ENCODE data around the gene TIMM10B. TPM values are rescaled to one million over a fixed set of nuclear protein-coding genes. Genes with fewer than 3 reads are reported as not detected.
A peak's percentile ranks its signal among the peaks of the same experiment; 100 is the strongest.

Gene TIMM10B
- total RNA-seq, 1 donor from 2014 or later: 37.2 TPM

DNA sequence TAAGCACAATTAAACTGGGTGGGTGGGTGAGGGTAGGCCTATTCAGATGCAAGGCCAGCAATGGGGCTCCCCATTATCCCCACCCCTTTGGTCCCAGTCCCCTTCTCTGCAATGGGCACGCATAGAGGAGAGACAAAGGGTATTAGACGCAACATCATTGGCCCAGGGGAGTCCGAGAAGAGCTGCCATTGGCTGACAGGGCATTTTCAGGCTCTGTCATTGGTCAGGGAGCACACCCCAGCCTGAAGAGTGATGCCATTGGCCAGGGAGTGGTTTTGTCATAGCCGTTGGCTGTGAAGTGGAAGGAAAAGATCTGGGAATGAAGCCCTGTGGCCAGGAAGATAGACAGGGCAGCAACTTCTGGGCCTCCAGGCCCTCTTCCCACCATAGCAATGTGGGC is 4.7 kb upstream of the TIMM10B start:
- H3K4me2 ChIP-seq: no peak overlapping the region
- no peaks in the 10 kb centered on the region for H4K20me1 ChIP-seq (ENCODE audit: low read depth)
- Mint-ChIP-seq H3K4me3 (no peak overlapping the region), H3K4me1 (peaks cover 37% of the 10 kb centered on the region), H3K27ac (no peak overlapping the region), H3K36me3 (peaks cover 17% of the 10 kb centered on the region), H3K9me3 (no peaks in the 10 kb centered on the region), H3K27me3 (ENCODE audit: insufficient read depth, low read depth) (peaks cover 6% of the 10 kb centered on the region)
- no peaks in the 10 kb centered on the region for H3K9me3 ChIP-seq (ENCODE audit: low read depth)
- TF ChIP-seq EZH2 (IDR thresholded peaks at IDR 0.05) (no peak), EZH2phosphoT487 (IDR thresholded peaks at IDR 0.05) (no peak)
- TF ChIP-seq, protein P1, sequence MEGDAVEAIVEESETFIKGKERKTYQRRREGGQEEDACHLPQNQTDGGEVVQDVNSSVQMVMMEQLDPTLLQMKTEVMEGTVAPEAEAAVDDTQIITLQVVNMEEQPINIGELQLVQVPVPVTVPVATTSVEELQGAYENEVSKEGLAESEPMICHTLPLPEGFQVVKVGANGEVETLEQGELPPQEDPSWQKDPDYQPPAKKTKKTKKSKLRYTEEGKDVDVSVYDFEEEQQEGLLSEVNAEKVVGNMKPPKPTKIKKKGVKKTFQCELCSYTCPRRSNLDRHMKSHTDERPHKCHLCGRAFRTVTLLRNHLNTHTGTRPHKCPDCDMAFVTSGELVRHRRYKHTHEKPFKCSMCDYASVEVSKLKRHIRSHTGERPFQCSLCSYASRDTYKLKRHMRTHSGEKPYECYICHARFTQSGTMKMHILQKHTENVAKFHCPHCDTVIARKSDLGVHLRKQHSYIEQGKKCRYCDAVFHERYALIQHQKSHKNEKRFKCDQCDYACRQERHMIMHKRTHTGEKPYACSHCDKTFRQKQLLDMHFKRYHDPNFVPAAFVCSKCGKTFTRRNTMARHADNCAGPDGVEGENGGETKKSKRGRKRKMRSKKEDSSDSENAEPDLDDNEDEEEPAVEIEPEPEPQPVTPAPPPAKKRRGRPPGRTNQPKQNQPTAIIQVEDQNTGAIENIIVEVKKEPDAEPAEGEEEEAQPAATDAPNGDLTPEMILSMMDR (IDR thresholded peaks at IDR 0.05): no peak
- peaks cover 12% of the 10 kb centered on the region for H3K4me1 ChIP-seq
- no peak for DNase-seq (ENCODE audit: low spot score)
- no peak overlapping the region for H3K4me3 ChIP-seq
- no peak overlapping the region for H3K9ac ChIP-seq
- H2AFZ ChIP-seq (replicated peaks): no peak overlapping the region
- no peaks in the 10 kb centered on the region for H3K27me3 ChIP-seq
- peaks cover 27% of the 10 kb centered on the region for H3K79me2 ChIP-seq (ENCODE audit: low read depth)
- peaks cover 33% of the 10 kb centered on the region for H3F3A ChIP-seq (ENCODE audit: low read depth)
- no peaks in the 10 kb centered on the region for H3K36me3 ChIP-seq
- H3K27ac ChIP-seq: no peak overlapping the region

DNA sequence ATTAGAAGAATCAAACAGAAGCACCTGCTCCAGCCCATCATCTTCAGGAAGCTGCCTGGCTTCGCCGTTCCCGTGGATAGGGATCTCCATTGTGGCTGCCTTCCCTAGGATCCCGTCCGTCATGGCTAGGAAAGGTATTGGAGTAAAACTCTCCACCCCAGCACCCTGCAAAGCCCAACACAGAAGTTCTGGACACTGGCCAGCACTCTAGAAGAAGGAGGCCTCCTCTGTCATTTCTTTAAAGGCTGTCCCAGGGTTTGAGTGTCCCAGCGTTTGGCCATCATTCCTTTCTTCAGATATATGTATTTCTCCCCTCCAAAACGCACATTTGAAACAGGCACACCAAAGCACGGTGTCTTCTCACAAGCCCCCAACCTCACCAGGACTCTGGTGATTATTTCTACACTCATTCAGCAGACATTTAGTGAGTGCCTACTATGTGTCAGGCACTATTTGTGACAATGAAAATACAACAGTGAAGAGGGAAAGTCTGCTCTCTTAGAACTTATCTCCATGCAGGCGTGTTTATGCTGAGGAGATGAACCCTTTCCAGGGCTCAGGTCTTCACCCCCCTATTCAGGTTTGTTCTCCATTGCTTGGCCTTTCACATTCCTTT is 894 bp upstream of the TIMM10B start:
- H3K27ac Mint-ChIP-seq: peak overlapping the region; percentile 35
- peak overlapping the region; percentile 95 for H3K4me3 Mint-ChIP-seq
- TF ChIP-seq EZH2 (IDR thresholded peaks at IDR 0.05): no peak
- TF ChIP-seq, protein P1 (IDR thresholded peaks at IDR 0.05): no peak
- Histone ChIP-seq H3K4me3 (peak overlapping the region; percentile 83), H3K4me1 (peaks cover 11% of the 10 kb centered on the region), H3K9me3 (ENCODE audit: low read depth) (no peaks in the 10 kb centered on the region), H4K20me1 (ENCODE audit: low read depth) (peaks cover 13% of the 10 kb centered on the region), H2AFZ (replicated peaks) (no peak overlapping the region), H3K27ac (no peak overlapping the region), H3F3A (ENCODE audit: low read depth) (peaks cover 9% of the 10 kb centered on the region), H3K36me3 (no peaks in the 10 kb centered on the region), H3K9ac (peak overlapping the region; percentile 93), H3K27me3 (no peaks in the 10 kb centered on the region), H3K79me2 (ENCODE audit: low read depth) (peaks cover 43% of the 10 kb centered on the region), H3K4me2 (peak overlapping the region; percentile 91)
- H3K9me3 Mint-ChIP-seq: no peaks in the 10 kb centered on the region
- H3K27me3 Mint-ChIP-seq (ENCODE audit: insufficient read depth, low read depth): peaks cover 2% of the 10 kb centered on the region
- no peak for DNase-seq (ENCODE audit: low spot score)
- H3K4me1 Mint-ChIP-seq: peaks cover 32% of the 10 kb centered on the region
- peaks cover 22% of the 10 kb centered on the region for H3K36me3 Mint-ChIP-seq

DNA sequence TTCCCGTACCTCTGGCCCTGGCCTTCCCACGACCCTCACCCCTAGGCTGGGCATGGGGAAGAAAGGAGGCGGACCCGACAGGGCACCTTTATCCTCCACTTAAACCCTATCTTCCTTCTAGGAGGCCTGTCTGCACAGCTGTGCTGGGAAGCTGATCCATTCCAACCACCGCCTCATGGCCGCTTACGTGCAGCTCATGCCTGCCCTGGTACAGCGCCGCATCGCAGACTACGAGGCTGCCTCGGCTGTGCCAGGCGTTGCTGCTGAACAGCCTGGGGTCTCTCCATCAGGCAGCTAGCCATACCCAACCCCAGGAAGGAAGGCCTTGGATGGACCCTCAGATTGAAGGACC is 599 bp downstream of the TIMM10B start:
- Histone ChIP-seq H3K27ac (peak overlapping the region; percentile 87), H3K79me2 (ENCODE audit: low read depth) (peaks cover 43% of the 10 kb centered on the region), H3K4me3 (peak overlapping the region; percentile 83), H2AFZ (replicated peaks) (no peak overlapping the region), H4K20me1 (ENCODE audit: low read depth) (peaks cover 13% of the 10 kb centered on the region), H3K27me3 (no peaks in the 10 kb centered on the region), H3K9ac (peak overlapping the region; percentile 91), H3K4me1 (peaks cover 11% of the 10 kb centered on the region), H3K36me3 (no peaks in the 10 kb centered on the region), H3K4me2 (peak overlapping the region; percentile 91), H3K9me3 (ENCODE audit: low read depth) (no peaks in the 10 kb centered on the region), H3F3A (ENCODE audit: low read depth) (no peaks in the 10 kb centered on the region)
- no peaks in the 10 kb centered on the region for H3K27me3 Mint-ChIP-seq (ENCODE audit: insufficient read depth, low read depth)
- peak overlapping the region; percentile 95 for H3K4me3 Mint-ChIP-seq
- TF ChIP-seq EZH2 (IDR thresholded peaks at IDR 0.05) (no peak), EZH2phosphoT487 (IDR thresholded peaks at IDR 0.05) (no peak)
- TF ChIP-seq, protein P1 (IDR thresholded peaks at IDR 0.05): no peak
- H3K36me3 Mint-ChIP-seq: peaks cover 21% of the 10 kb centered on the region
- H3K9me3 Mint-ChIP-seq: no peaks in the 10 kb centered on the region
- no peak for DNase-seq (ENCODE audit: low spot score)
- H3K4me1 Mint-ChIP-seq: peaks cover 29% of the 10 kb centered on the region
- peak overlapping the region; percentile 59 for H3K27ac Mint-ChIP-seq
